NOMO-1 treated with dmso at 0.1 percent for 144 hours (cell line): Measurements from ENCODE around the gene USH2A.
"Not testable (repeated sequence)": the region's sequence is repeated elsewhere in the genome, so short reads cannot be mapped to it uniquely, and the experiment has no call there.

Experiments used
- DNase-seq: peaks from one replicate; lab custom pipeline; 2025; ENCODE audit not compliant: unreplicated experiment; lab: John Stamatoyannopoulos, UW

USH2A gene

DNA sequence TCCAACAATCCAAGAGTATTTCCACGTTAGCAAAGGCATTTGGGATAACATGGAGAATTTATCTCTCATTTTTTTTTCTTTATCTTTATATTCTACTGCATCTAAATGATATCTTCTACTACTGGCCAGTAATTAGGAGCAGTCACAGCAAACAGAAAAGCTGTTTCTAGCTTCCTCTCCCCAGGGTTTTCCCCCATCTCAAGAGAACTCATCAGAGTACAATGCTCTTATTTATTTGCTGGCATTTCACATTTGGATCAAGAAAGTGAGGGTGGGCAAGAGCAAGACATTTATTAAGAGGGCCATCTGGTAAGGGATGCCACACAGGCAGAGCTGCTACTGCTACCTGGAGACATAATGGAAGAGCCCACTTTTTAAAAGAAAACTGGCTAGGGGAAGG lies 368.2 kb downstream of the USH2A start:
- no peak for DNase-seq

DNA sequence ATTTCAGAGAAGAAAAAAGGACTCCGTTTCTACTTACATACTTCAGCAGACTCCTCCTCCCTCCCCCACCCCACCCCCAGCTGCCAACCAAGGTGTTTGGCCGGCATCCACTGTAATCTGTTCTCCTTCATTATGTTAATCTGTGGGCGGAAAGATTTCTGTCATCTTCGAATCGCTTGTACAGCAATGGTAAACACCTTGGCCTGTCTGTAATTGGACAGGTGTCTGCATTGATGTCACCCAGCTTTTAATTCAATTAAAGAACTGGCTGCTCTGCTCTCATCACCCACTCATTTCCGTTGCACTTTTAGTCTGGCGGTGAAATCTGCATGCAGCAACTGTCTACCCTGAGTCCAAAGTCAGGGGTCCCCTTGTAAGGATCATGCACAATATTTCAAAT lies 368.6 kb downstream of the USH2A start:
- no peak for DNase-seq

DNA sequence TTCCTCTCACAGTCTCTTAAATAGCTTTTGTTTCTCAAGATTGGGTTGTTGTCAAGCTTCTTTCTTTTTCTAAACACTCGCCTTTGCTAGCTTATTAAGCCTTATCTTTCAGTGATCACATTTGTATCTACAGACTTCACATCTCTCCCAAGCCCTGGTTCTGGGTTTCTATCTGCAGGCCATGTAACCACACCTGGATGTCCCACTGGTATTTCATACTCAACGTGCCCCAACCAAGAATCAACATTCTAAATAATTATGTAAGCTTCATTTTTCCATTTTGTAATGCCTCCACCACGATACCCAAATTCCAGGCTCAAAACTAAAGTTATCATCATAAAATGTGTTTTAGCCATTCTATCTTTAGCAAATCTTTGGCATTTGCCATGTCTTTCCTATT lies 372.2 kb downstream of the USH2A start:
- DNase-seq: no peak

DNA sequence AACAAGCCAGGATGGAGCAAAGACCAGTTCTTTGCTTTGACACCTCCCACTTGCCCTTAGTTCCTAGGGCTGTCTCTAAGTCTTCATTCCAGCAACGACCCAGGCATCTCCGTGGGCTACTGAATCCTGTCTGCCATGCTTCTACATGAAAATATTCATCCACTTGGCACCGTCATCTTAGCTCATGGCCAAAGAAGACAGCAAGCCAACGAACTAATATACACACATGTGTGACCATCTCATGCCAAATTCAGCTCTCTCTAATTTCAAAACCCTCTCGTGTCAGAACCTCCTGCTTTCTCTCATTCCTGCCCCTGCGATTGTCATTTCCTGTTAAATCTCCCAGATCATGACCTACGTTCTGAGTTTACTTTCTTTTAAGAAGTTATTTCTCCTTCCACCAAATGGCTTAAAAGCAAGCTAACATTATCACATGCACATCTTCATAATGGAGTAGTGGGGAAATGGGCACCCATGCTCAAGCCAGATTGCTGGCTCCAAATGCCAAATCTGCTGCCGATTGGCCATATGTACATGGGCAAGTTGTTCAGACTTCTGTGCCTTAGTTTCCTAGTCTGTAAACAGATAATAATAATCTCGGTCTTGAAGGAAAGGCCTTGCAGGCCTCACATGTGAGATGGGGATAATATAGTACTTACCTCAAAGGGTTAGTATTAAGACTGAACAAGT lies 373.4 kb downstream of the USH2A start:
- DNase-seq: no peak

DNA sequence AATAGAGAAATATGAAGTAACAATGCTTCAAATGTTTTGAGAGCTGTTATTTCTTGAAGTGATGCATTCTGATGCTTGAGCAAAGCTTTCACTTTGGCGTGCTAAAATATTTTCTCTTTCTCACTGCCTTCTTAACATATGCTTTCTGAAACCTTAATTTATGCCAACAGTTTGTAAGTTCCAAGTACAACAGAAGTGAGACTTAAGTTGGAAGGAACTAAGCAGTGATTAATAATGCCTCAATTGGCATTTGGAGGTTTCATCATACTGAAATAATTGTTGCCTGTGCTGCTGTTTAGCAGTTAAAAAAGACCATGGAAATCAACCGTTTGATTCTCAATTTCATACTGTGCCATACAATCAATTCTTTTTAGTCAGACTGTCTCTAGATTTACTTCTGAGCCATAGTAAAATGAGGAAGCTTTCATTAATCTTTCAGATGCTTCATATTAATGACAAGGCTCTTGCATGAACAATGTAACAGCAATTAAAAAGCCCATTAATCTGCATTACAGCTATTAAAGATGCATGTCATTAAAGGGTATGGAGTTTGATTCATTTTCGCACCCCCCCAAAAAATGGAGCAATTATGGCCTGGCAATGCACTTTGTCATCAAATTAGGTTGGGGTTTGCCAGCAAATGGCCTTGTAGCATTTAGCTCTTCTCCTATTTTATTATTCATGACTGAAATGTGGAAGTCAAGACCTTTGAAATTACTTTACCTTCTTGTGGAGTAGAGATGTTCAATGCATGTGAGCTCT lies 375.3 kb downstream of the USH2A start:
- DNase-seq: no peak

DNA sequence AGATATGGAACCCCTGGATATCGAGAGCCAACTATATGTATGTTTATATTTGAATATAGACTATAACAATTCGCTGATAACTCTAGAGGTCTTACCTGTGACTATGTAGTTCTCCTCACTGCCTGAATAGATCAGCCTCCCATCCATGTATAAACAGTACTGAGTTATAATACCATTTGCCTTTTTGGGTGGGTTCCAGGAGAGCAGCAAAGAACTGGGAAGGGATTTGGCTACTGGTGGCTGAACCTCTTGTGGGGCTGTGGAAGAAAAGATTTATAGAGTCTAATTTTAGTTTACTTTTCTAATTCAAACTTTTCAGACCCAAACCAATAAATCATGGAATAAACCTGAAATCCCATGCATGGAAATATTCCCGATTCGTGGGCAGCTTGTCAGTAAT lies 376.9 kb downstream of the USH2A start:
- DNase-seq: no peak

DNA sequence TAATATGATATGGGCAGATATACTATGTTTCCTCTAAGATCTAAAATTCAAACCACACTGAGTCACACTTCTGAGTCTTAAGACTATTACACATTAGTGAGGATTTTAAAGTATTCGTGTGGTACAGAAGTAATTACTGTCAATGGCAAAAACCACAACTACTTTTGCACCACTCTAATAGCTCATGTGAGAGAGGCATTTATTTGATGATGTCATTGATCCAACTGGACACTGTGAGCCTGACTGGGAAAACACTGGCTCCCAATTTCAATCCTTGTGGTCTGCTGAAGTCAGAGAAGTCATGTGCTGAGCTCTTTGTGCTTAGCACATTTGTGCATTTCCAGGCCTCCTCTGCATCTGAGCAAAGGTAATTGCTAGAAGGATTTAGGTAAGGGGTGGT lies 377.8 kb downstream of the USH2A start:
- DNase-seq: no peak

DNA sequence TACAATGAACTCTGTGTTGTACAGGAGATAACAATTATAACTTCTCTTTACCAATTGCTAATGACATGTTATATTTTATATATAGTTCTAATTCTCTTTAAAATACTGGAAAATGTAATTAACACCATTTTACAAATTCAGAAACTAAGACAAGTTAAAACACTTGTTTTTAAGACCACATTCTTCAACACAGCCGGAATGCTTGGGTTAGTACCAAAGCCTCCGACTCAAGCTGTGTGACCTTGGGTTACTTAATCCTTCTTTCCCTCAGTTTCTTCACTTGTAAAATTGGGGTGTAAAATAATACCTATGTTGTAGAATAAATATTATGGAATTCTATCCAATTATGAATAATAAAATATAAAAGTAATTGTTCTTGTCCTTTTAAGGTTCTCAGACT lies 378.7 kb downstream of the USH2A start:
- no peak for DNase-seq

DNA sequence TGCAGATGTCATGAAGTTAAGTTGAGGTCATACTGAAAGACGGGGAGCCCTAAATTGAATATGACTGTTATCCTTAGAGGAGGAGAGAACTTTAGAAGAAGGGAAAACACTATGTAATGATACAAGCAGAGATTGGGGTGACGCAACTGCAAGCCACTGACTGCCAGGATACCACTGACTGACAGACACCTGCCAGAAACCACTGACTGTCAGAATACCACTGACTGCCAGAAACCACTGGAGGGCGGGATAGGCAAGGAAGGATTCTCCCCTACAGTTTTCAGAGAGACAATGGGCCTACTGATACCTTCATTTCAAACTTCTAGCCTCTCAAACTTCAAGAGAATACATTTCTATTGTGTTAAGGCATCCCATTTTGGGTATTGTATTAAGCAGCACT lies 388.7 kb downstream of the USH2A start:
- no peak for DNase-seq

DNA sequence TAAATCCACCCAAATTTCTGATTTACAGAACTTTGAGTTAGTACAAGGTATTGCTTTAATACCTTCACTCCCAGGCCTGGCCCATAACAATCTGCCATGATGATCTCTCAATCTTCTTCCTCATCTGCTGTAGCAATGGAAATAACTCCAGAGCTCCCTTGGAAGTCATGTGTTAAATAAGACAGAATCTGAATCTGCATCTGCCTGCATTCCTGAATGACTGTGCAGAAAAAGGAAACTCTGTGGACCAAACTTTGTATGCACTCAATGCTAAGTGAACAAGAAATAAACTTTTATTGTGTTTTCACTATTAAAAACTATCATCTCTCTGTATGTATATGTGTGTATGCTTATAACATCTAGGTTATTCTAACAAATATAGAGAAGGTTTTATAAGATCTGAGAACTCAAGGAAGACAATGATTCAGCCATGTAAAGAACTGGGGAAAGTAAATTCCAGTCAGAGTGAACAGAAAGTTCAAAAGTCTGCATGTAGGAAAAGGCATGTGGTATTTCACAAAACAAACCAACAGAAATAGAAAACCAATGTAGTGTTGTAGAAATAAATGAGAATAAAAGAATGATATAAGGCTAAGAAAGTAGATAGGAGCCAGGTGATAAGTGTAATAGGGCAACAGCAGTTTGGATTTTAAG lies 390.2 kb downstream of the USH2A start:
- DNase-seq: no peak

DNA sequence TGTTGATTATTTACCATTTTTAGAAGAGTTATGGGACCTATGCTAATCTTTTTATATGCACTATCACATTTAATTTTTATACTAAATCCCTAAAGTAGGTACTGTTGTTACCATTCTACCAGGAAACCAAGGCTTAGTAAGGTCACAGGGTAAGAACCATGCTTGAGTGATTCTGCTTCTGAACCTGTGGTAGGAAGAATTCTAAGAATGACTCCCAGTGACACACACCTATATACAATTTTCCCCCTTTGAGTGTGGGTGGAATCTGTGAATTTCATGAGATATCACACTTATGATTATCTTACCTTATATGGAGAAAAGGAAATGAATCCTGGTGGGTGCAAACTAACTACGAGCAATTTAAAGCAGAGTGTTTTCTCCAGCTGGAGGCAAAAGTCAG lies 391.0 kb downstream of the USH2A start:
- no peak for DNase-seq

DNA sequence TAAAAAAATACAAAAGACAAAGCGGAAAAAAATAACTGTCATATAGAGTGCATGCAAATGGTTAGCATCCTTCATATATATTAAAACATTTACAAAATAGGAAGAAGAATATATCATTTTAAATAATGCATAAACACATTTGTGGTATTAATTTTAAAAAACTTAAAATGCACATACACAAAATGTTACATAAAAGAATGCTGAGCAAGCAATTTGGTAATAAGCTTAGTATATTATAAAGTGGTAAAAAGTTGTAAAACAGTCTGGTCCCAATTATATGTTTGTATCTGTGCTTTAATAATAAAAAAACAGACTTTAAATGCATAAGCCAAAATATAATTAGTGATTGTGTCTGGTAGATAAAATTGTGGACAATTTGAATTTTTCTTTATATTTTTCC lies 394.6 kb downstream of the USH2A start:
- no peak for DNase-seq

DNA sequence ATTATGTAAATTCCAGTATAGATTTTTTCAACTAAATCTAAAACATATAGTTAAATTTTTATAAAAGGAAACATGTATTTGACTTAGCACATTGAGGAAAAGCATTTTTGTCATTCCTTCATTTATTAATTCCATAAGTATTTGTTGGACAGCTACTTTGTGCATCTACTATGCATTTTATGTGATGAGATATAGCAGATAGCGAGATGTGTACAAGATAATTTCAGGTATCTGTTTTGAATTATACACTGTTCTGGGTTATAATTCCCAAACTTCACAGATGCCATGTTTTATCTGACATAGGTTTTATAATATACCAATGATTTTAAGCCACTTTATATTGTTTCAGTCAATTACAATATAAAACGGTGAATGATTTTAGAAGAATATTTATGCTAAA lies 398.7 kb downstream of the USH2A start:
- no peak for DNase-seq

DNA sequence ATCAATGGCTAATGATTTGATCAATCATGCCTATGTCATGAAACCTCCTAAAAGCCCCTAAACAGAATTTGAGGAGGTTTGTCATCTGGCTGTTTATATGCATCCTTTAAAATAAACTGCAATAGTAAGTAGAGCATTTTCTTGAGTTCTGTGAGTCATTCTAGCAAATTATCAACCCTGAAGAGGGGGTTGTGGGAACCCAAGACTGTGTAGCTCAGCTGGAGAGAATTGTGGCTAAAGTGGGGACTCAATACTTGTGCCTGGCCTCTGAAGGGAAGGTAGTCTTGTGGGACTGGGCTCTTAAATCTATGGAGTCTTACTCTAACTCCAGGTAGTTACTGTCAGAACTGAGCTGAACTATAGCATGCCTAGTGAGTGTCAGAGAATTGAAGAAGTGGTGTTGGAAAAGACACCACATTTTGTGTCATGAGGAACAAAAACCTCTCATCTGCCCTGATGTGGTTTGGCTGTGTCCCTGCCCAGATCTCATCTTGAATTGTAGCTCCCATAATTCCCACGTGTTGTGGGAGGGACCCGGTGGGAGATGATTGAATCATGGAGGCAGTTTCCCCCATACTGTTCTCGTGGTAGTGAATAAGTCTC lies 402.4 kb downstream of the USH2A start:
- DNase-seq: no peak

DNA sequence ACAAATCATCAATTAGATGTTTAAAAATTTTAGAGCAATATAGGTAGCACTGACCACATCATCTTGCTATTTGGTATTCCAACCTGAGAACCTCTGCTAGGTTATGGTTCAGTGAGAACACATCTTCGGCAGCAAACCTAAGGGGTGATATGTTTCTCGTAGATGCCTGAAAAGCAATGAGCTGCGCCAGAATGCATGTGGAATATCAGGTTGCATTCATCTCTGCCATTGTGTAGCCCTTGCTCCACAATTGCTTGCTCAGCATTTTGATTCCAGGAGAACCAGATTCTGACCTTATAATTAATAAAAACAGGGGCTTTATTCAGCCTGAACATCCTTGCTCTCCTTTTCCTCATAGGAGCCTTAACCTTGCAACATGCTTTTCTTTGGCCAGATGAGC lies 408.1 kb downstream of the USH2A start:
- DNase-seq: no peak

DNA sequence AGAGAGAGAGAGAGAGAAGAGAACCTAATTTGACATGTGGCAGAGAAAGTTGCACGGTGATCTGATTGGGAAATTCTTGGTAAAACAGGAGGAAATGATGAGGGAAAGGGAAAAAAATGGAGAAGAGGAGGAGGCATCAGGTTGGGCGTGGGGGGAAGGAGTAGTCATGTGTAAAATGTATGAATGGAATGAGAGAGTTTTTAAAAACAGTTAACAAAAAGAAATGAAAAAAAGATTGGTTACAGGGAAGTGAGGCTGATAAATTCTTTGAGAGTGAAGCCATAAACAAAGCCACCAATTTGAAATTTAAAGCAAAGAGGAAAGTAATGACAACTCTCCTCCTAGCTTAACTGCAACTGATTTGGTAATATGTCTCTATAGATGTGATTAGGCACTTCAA lies 409.2 kb downstream of the USH2A start:
- no peak for DNase-seq

DNA sequence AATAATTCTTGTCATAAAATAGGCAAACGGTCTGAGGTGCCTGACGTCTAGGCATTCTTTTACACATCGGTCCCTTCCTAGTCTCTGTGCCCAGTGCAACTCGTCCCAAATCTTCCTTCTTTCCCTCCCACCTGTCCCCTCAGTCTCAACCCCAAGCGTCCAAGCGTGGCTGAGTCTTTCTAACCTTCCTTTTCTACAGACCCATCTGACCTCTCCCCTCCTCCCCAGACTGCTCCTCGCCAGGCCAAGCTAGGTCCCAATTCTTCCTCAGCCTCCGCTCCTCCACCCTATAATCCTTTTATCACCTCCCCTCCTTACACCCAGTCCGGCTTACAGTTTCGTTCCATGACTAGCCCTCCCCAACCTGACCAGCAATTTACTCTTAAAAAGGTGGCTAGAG lies 413.8 kb downstream of the USH2A start:
- not testable (repeated sequence) for DNase-seq

DNA sequence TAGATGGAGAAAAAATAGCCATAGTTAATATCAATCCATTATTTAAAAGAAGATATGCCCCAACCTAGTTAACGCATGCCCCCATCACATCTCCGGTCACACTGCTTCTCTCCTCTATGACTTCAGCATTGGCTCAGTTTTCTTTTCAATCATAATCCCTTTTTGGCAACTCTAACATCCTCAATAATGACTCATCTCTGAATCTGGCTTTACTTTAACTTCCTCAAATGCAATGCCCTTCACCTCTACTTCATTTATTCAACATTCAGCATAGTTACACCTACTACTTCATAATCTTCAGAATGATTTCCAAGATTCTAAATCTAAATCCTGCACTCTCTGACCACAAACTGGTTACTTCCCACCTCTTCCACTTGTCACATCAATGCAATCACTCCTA lies 417.3 kb downstream of the USH2A start:
- no peak for DNase-seq

DNA sequence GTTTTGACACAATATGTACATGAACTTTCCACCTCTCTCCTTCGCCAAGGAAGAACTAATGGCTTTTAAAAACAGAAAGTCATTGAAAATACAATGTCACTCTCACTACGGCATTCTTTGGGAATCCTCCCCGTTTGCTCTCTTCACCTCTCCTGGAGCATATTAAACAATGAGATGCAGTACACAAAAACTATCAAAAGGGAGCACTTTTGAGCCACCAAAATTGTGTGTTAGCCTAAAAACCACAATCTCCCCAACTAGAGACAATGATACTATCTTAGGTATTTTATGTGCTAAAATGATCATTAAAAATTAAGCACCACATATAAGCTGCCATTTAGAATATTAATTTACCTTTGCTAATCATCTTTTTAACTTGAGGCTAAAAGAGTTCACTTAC lies 430.6 kb downstream of the USH2A start:
- no peak for DNase-seq

DNA sequence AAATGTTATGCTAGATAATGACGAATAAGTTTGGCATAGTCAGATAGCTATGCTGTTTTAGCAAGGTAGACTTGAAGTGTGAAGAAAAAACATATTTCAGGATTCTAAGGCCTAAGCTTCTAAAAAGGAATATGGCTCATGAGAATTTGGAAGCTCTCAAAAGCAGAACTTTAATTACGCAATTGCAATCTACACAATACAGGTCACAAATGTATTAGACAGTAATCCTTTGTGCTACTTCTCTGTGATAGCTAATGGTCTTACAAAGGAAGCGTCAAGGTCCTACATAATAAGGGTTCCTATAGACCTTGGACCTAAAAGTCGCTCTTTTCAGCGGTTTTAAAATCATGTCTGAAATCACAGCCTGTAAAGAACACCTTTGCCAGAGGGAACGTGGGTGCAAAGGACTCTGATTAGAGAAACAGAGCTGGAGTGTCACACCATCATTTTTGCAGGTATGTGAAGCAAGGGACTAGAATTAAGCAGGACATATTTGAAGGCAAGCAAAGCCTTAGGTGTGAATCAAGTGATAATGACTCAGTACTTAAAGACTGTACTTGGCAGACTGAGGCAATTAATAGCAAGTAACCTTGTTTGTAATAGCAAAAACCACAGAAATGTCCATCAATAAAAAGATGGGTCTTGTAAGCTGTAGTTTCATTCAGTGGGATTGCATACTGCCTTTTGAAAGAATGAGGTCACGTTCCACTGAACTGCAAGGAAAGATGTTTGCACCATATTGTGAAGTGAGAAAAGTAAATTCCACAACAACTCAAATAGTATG lies 436.0 kb downstream of the USH2A start:
- no peak for DNase-seq

DNA sequence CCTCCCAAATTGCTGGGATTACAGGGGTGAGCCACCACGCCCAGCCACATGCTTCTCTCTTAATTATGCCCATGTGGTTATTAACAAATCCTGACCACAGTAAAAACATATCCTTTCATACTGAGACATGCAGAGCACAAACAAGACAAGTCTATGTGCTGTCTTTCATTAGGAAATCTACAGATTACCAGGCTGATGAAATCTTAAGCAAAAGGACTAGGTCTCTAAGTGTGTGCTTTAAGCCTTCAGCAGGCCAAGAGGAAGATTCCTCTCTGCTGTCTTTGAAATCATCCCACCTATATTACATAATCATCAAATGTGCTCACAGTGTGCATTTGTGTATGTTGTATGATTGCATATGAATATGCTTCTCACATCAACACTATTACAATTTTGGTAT lies 436.8 kb downstream of the USH2A start:
- no peak for DNase-seq
